HG02973 (cell line): ENCODE measurements around the gene USH2A.

Experiments used
- ATAC-seq: cut with Tn5 transposase; IDR thresholded peaks from one replicate; pipeline ENCODE4 v1.9.1; 2021; ENCODE audit warnings: moderate library complexity; ENCODE audit not compliant: unreplicated experiment

USH2A gene

GRCh38 chr1:216144661-216145450 is 278.4 kb downstream of the USH2A start:
- ATAC-seq = no peak

- no peak for ATAC-seq
Observed at GRCh38 chr1:216142921-216143320, 280.3 kb downstream of the USH2A start.

- ATAC-seq = no peak
Observed at GRCh38 chr1:216140730-216141524, 282.3 kb downstream of the USH2A start.

- ATAC-seq = no peak
Observed at GRCh38 chr1:216124192-216124781, 299.0 kb downstream of the USH2A start.

- ATAC-seq = no peak
Observed at GRCh38 chr1:216123446-216124191, 299.6 kb downstream of the USH2A start.

GRCh38 chr1:216119600-216119999 is 303.6 kb downstream of the USH2A start:
- peak; percentile 68 for ATAC-seq

GRCh38 chr1:216114180-216114579 is 309.1 kb downstream of the USH2A start:
- no peak for ATAC-seq

GRCh38 chr1:216113181-216113580 is 310.1 kb downstream of the USH2A start:
- ATAC-seq = no peak

GRCh38 chr1:216111842-216112241 is 311.4 kb downstream of the USH2A start:
- ATAC-seq = no peak

GRCh38 chr1:216095400-216095799 is 327.8 kb downstream of the USH2A start:
- ATAC-seq = no peak

GRCh38 chr1:216090556-216090955 is 332.7 kb downstream of the USH2A start:
- no peak for ATAC-seq

- ATAC-seq = no peak
Observed at GRCh38 chr1:216086678-216087077, 336.6 kb downstream of the USH2A start.

- no peak for ATAC-seq
Observed at GRCh38 chr1:216081445-216081844, 341.8 kb downstream of the USH2A start.

- no peak for ATAC-seq
Observed at GRCh38 chr1:216076751-216077150, 346.5 kb downstream of the USH2A start.

GRCh38 chr1:216075339-216075738 is 347.9 kb downstream of the USH2A start:
- ATAC-seq = no peak

GRCh38 chr1:216073793-216074595 is 349.3 kb downstream of the USH2A start:
- no peak for ATAC-seq

GRCh38 chr1:216071262-216071661 is 352.0 kb downstream of the USH2A start:
- no peak for ATAC-seq

GRCh38 chr1:216064643-216065042 is 358.6 kb downstream of the USH2A start:
- no peak for ATAC-seq

GRCh38 chr1:216057947-216058346 is 365.3 kb downstream of the USH2A start:
- ATAC-seq = no peak

- ATAC-seq = no peak
Observed at GRCh38 chr1:216057063-216057462, 366.2 kb downstream of the USH2A start.
